GM13976 (cell line): ENCODE results near the gene CERS6.

Experiments
- DNase-seq: peaks from one replicate; pipeline ENCODE4 v3.0.0; 2012; ENCODE audit warnings: low spot score
- CTCF ChIP-seq: IDR thresholded peaks from 2 replicates; pipeline ENCODE4 v1.5.1; 2012; ENCODE audit warnings: borderline replicate concordance, mild to moderate bottlenecking; ENCODE audit not compliant: insufficient read depth; ENCODE audit errors: extremely low read depth, missing control alignments, control extremely low read depth
- in situ Hi-C: fragments of 300-500 bp; cut with MboI; formaldehyde crosslinking; loops from one replicate; pipeline ENCODE4 v1.12.0; 2022; ENCODE audit warnings: low sequenced_read_pairs, mixed read lengths, inconsistent platforms; ENCODE audit not compliant: unreplicated experiment

CERS6 gene

GRCh38 chr2:168694866-168695265, 238.8 kb downstream of the CERS6 start:
- in situ Hi-C loops: no loop called here
- no peak for TF ChIP-seq CTCF
- DNase-seq: no peak

- DNase-seq: no peak
- in situ Hi-C loops: no loop called here
- TF ChIP-seq CTCF: no peak
Observed at GRCh38 chr2:168697668-168698121, 241.6 kb downstream of the CERS6 start.

- in situ Hi-C loops: no loop called here
Observed at GRCh38 chr2:168698969-168699368, 242.9 kb downstream of the CERS6 start.

GRCh38 chr2:168699844-168700417, 243.9 kb downstream of the CERS6 start:
- TF ChIP-seq CTCF: no peak
- in situ Hi-C loops: loop anchor here (10.0 kb wide), 1 partner anchor 355 kb away; no protein-coding TSS in a partner anchor
- no peak for DNase-seq

More at GRCh38 chr2:168698969-168699368, 242.9 kb downstream of the CERS6 start:
- DNase-seq: no peak
- TF ChIP-seq CTCF: no peak

GRCh38 chr2:168700615-168701245, 244.7 kb downstream of the CERS6 start:
- in situ Hi-C loops: loop anchor here (10.0 kb wide), 1 partner anchor 356 kb away; no protein-coding TSS in a partner anchor
- no peak for TF ChIP-seq CTCF
- no peak for DNase-seq

- no peak for DNase-seq
- in situ Hi-C loops: loop anchor here (10.0 kb wide), 1 partner anchor 358 kb away; no protein-coding TSS in a partner anchor
- TF ChIP-seq CTCF: no peak
Observed at GRCh38 chr2:168702579-168702978, 246.5 kb downstream of the CERS6 start.
